Kidney epithelial cell (primary cell): ENCODE data around the gene ARHGAP42. TPM values are rescaled to one million over a fixed set of nuclear protein-coding genes. Genes with fewer than 3 reads are reported as not detected.
A peak's percentile ranks its signal among the peaks of the same experiment; 100 is the strongest.

Source experiments
- DNase-seq: peaks from one replicate; pipeline ENCODE4 v3.0.0-alpha.2; 2010; ENCODE audit warnings: low read depth
- H3K27me3 ChIP-seq: 2 replicates; pipeline ENCODE4 v1.6.0; 2011; ENCODE audit warnings: low read length; ENCODE audit not compliant: control insufficient read depth, insufficient read depth
- H3K36me3 ChIP-seq: 2 replicates; pipeline ENCODE4 v1.5.1; 2011; ENCODE audit warnings: low read length; ENCODE audit not compliant: control insufficient read depth, insufficient read depth
- H3K4me3 ChIP-seq: 2 replicates; pipeline ENCODE4 v1.5.1; 2011; ENCODE audit warnings: low read depth, mild to moderate bottlenecking, control low read depth, low read length
- CTCF ChIP-seq: IDR thresholded peaks from 2 replicates; pipeline ENCODE4 v1.5.1; 2011; ENCODE audit warnings: mild to moderate bottlenecking, moderate library complexity, low read length, control low read depth, inconsistent platforms; ENCODE audit not compliant: insufficient read depth, poor library complexity, severe bottlenecking
- total RNA-seq: library from RNA; depleted of rRNA; stranded (reverse); fragments of >200 nt; gene quantifications from 2 replicates; pipeline ENCODE4 v1.2.3, GENCODE V29; 2015

Gene ARHGAP42
- total RNA-seq, 1 donor from 2014 or later, result 27.9 TPM

- Histone ChIP-seq H3K27me3 (no peaks in the 10 kb centered on the region), H3K4me3 (no peak overlapping the region), H3K36me3 (no peaks in the 10 kb centered on the region)
- DNase-seq, result peak; percentile 86
- peak; percentile 62 for TF ChIP-seq CTCF
These were observed 141.0 kb downstream of the ARHGAP42 start for GRCh38 chr11:100827934-100828661.

- Histone ChIP-seq H3K27me3 (no peaks in the 10 kb centered on the region), H3K4me3 (no peak overlapping the region), H3K36me3 (no peaks in the 10 kb centered on the region)
- DNase-seq, result peak; percentile 95
- no peak for TF ChIP-seq CTCF
These were observed 143.2 kb downstream of the ARHGAP42 start for GRCh38 chr11:100830274-100830673.

GRCh38 chr11:100830978-100831732 is 144.1 kb downstream of the ARHGAP42 start:
- Histone ChIP-seq H3K36me3 (no peaks in the 10 kb centered on the region), H3K27me3 (no peaks in the 10 kb centered on the region), H3K4me3 (no peak overlapping the region)
- TF ChIP-seq CTCF, result no peak
- peak; percentile 69 for DNase-seq

- no peak for TF ChIP-seq CTCF
- DNase-seq, result no peak
- Histone ChIP-seq H3K4me3 (no peak overlapping the region), H3K27me3 (no peaks in the 10 kb centered on the region), H3K36me3 (no peaks in the 10 kb centered on the region)
These were observed 144.9 kb downstream of the ARHGAP42 start for GRCh38 chr11:100831929-100832494.

- Histone ChIP-seq H3K4me3 (no peak overlapping the region), H3K36me3 (no peaks in the 10 kb centered on the region), H3K27me3 (no peaks in the 10 kb centered on the region)
- DNase-seq, result no peak
- no peak for TF ChIP-seq CTCF
These were observed 145.7 kb downstream of the ARHGAP42 start for GRCh38 chr11:100832829-100833228.
